OCI-LY7 (cell line): Measurements from ENCODE around the gene NR1H2. TPM values are rescaled to one million over a fixed set of nuclear protein-coding genes. Genes with fewer than 3 reads are reported as not detected.

Experiments
- BruUV-seq: library from RNA; stranded (reverse); fragments of 400-500 nt; replicated peaks from 2 replicates; lab custom pipeline; 2021; lab: Mats Ljungman, UMichigan
- CTCF ChIA-PET: fragments of 300-600 bp; sonication (Branson Sonifier 250); formaldehyde crosslinking; loops from one replicate; lab custom pipeline; 2022; ENCODE audit warnings: antibody characterized with exemption; ENCODE audit not compliant: unreplicated experiment; lab: Charles Lee
- POLR2A ChIA-PET: fragments of 300-600 bp; sonication (Branson Sonifier 250); formaldehyde crosslinking; loops from one replicate; lab custom pipeline; 2022; ENCODE audit warnings: antibody characterized with exemption; lab: Charles Lee
- DNase-seq: peaks from one replicate; pipeline ENCODE4 v3.0.0-alpha.2; 2015; ENCODE audit warnings: low spot score
- H2AFZ ChIP-seq: fragments of 200-600 bp; sonication (generic), shearing (Covaris generic); 2 replicates; pipeline ENCODE4 v1.6.1; 2014; ENCODE audit warnings: mild to moderate bottlenecking, antibody characterized with exemption, low read length, moderate library complexity
- H3K27ac ChIP-seq: fragments of 200-600 bp; sonication (generic); 2 replicates; pipeline ENCODE4 v1.5.1; 2014; ENCODE audit warnings: mixed run types, low read depth, mild to moderate bottlenecking, moderate library complexity, low read length, inconsistent platforms; ENCODE audit not compliant: poor library complexity, severe bottlenecking
- H3K36me3 ChIP-seq: fragments of 200-600 bp; sonication (generic); 2 replicates; pipeline ENCODE4 v1.6.1; 2014; ENCODE audit warnings: mild to moderate bottlenecking, antibody characterized with exemption, low read length, moderate library complexity, mixed read lengths; ENCODE audit not compliant: insufficient read depth
- H3K4me1 ChIP-seq: fragments of 200-600 bp; sonication (generic); 2 replicates; pipeline ENCODE4 v1.5.1; 2014; ENCODE audit warnings: mild to moderate bottlenecking, low read length; ENCODE audit not compliant: insufficient read depth, poor library complexity, severe bottlenecking
- H3K4me2 ChIP-seq: fragments of 200-600 bp; sonication (generic); 2 replicates; pipeline ENCODE4 v1.6.1; 2014; ENCODE audit warnings: mild to moderate bottlenecking, low read length
- H3K4me3 ChIP-seq: fragments of 200-600 bp; sonication (generic); 2 replicates; pipeline ENCODE4 v1.5.1; 2014; ENCODE audit warnings: mild to moderate bottlenecking, low read depth, low read length; ENCODE audit not compliant: poor library complexity, severe bottlenecking
- H3K79me2 ChIP-seq: fragments of 200-600 bp; sonication (generic); 2 replicates; pipeline ENCODE4 v1.6.1; 2016; ENCODE audit warnings: low read depth, mild to moderate bottlenecking, low read length, moderate library complexity, mixed read lengths; ENCODE audit not compliant: insufficient read depth
- H3K9me2 ChIP-seq: fragments of 200-600 bp; sonication (generic); 2 replicates; pipeline ENCODE4 v1.6.1; 2016; ENCODE audit warnings: mild to moderate bottlenecking, low read length, mixed read lengths; ENCODE audit not compliant: insufficient read depth
- H3K9me3 ChIP-seq: fragments of 200-600 bp; sonication (generic); 2 replicates; pipeline ENCODE4 v1.6.1; 2014; ENCODE audit warnings: mild to moderate bottlenecking, mixed run types, low read length, mixed read lengths
- H4K20me1 ChIP-seq: fragments of 200-600 bp; sonication (generic); 2 replicates; pipeline ENCODE4 v1.6.1; 2014; ENCODE audit warnings: mild to moderate bottlenecking, antibody characterized with exemption, low read length, moderate library complexity, mixed read lengths; ENCODE audit not compliant: insufficient read depth
- CTCF ChIP-seq: fragments of 200-600 bp; sonication (generic); conservative IDR thresholded peaks from 2 replicates; pipeline ENCODE4 v1.5.1; 2014; ENCODE audit warnings: mild to moderate bottlenecking, antibody characterized with exemption, low read length, moderate library complexity, mixed read lengths
- EZH2phosphoT487 ChIP-seq: fragments of 200-600 bp; sonication (generic); IDR thresholded peaks from 2 replicates; pipeline ENCODE4 v1.6.1; 2018; ENCODE audit warnings: low read depth, borderline replicate concordance, mild to moderate bottlenecking, mixed run types, antibody characterized with exemption, low read length, moderate library complexity, mixed read lengths
- intact Hi-C: fragments of 100-400 bp; cut with micrococcal nuclease; formaldehyde crosslinking; loops from one replicate; pipeline ENCODE4 v1.10.0; 2022; ENCODE audit not compliant: unreplicated experiment
- total RNA-seq, 2 experiments: library from RNA; depleted of rRNA in 1 of 2; stranded (reverse); fragments of >200 nt in 1 of 2; shearing (Covaris generic) in 1 of 2; gene quantifications; 2 replicates each; pipeline ENCODE4 v1.2.3, GENCODE V29; 2014 to 2022

NR1H2 gene
- total RNA-seq, 2 experiments from 2014 or later, result 41.2 to 65.7 TPM

GRCh38 chr19:50393589-50393988 is 17.3 kb downstream of the NR1H2 start:
- Histone ChIP-seq H3K9me2 (no peaks in the 10 kb centered on the region), H3K4me2 (no peak overlapping the region), H3K4me3 (no peak overlapping the region), H3K27ac (no peak overlapping the region), H2AFZ (no peak overlapping the region), H3K9me3 (peaks cover 6% of the 10 kb centered on the region; the same call in 1 of the 2 replicates), H3K79me2 (peaks cover 77% of the 10 kb centered on the region), H3K36me3 (peaks cover 79% of the 10 kb centered on the region), H3K4me1 (no peaks in the 10 kb centered on the region), H4K20me1 (no peaks in the 10 kb centered on the region; the same call in 1 of the 2 replicates)
- intact Hi-C loops, result no loop called here
- ChIA-PET POLR2A (no interaction called here), CTCF (no interaction called here)
- DNase-seq, result no peak
- no peak for TF ChIP-seq CTCF
- TF ChIP-seq EZH2phosphoT487, result no peak
- no TSS peak for BruUV-seq

- Histone ChIP-seq H3K79me2 (peaks cover 73% of the 10 kb centered on the region), H3K4me1 (no peaks in the 10 kb centered on the region), H3K9me3 (peaks cover 6% of the 10 kb centered on the region; the same call in 1 of the 2 replicates), H3K36me3 (peaks cover 79% of the 10 kb centered on the region), H3K4me2 (no peak overlapping the region), H3K9me2 (no peaks in the 10 kb centered on the region), H3K4me3 (no peak overlapping the region), H4K20me1 (peaks cover 4% of the 10 kb centered on the region; the same call in 1 of the 2 replicates), H2AFZ (no peak overlapping the region), H3K27ac (no peak overlapping the region)
- intact Hi-C loops, result no loop called here
- ChIA-PET POLR2A (no interaction called here), CTCF (no interaction called here)
- TF ChIP-seq EZH2phosphoT487 (no peak), CTCF (no peak)
- no peak for DNase-seq
- BruUV-seq, result no TSS peak
These were observed 17.8 kb downstream of the NR1H2 start for GRCh38 chr19:50394017-50394416.

GRCh38 chr19:50398675-50399367 is 22.6 kb downstream of the NR1H2 start:
- CTCF ChIA-PET, result no interaction called here
- intact Hi-C loops, result no loop called here

More at GRCh38 chr19:50398675-50399367, 22.6 kb downstream of the NR1H2 start:
- Histone ChIP-seq H3K27ac (no peak overlapping the region), H3K9me3 (no peaks in the 10 kb centered on the region), H3K4me2 (no peak overlapping the region), H2AFZ (no peak overlapping the region), H3K4me3 (no peak overlapping the region), H3K9me2 (no peaks in the 10 kb centered on the region), H3K36me3 (peaks cover 69% of the 10 kb centered on the region), H4K20me1 (peaks cover 9% of the 10 kb centered on the region; the same call in 1 of the 2 replicates), H3K79me2 (peaks cover 36% of the 10 kb centered on the region), H3K4me1 (no peaks in the 10 kb centered on the region)
- no peak for DNase-seq
- no TSS peak for BruUV-seq
- TF ChIP-seq CTCF, result no peak
- POLR2A ChIA-PET, result no interaction called here
